ENCODE results near the gene PSMD5.
A peak's percentile ranks its signal among the peaks of the same experiment; 100 is the strongest.

The PSMD5 gene

DNA sequence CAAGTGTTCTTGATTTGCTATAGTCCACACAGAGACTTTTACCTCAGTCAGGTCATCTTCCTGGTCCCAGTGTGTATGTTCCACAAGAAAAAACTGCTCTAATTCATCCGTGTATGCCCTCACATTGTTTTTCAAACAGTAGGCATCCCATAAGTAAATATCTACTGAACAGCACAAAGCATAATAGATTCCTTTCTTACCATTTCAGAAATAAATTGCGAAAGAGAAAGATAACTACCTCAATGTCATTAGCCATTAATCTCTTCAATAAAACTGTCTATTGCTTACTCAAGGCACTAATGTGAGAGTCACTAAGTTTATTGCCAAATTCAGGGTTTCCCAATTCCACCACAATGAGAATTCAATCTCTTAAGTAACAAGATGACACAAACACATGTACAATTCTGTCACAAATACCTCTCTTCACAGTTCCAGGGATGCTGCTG lies 59.1 kb downstream of the PSMD5 start:
- Histone ChIP-seq H3K9ac (ENCODE audit: low read depth, low read length, poor library complexity, severe bottlenecking) (no peak overlapping the region), H2AFZ (ENCODE audit: low read length) (no peak overlapping the region), H3K4me2 (ENCODE audit: low read depth, low read length, poor library complexity, severe bottlenecking) (peak overlapping the region; percentile 65), H3K27me3 (ENCODE audit: insufficient read depth, low read length, poor library complexity, severe bottlenecking) (no peaks in the 10 kb centered on the region), H3K4me3 (ENCODE audit: low read length, poor library complexity, severe bottlenecking) (peak overlapping the region; percentile 43), H3K79me2 (ENCODE audit: insufficient read depth, low read length) (peaks cover 98% of the 10 kb centered on the region), H3K9me3 (ENCODE audit: insufficient read depth, low read depth, low read length) (no peaks in the 10 kb centered on the region), H3K9me2 (replicated peaks; ENCODE audit: low read depth, low read length) (no peaks in the 10 kb centered on the region), H3F3A (ENCODE audit: low read depth) (no peaks in the 10 kb centered on the region), H3K36me3 (ENCODE audit: insufficient read depth, low read length) (peaks cover 25% of the 10 kb centered on the region), H4K20me1 (ENCODE audit: insufficient read depth, low read length, poor library complexity, severe bottlenecking) (peaks cover 29% of the 10 kb centered on the region), H3K4me1 (ENCODE audit: insufficient read depth, low read length, poor library complexity, severe bottlenecking) (peaks cover 48% of the 10 kb centered on the region)
- TF ChIP-seq, protein P1, sequence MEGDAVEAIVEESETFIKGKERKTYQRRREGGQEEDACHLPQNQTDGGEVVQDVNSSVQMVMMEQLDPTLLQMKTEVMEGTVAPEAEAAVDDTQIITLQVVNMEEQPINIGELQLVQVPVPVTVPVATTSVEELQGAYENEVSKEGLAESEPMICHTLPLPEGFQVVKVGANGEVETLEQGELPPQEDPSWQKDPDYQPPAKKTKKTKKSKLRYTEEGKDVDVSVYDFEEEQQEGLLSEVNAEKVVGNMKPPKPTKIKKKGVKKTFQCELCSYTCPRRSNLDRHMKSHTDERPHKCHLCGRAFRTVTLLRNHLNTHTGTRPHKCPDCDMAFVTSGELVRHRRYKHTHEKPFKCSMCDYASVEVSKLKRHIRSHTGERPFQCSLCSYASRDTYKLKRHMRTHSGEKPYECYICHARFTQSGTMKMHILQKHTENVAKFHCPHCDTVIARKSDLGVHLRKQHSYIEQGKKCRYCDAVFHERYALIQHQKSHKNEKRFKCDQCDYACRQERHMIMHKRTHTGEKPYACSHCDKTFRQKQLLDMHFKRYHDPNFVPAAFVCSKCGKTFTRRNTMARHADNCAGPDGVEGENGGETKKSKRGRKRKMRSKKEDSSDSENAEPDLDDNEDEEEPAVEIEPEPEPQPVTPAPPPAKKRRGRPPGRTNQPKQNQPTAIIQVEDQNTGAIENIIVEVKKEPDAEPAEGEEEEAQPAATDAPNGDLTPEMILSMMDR (conservative IDR thresholded peaks at IDR 0.05; ENCODE audit: low read length): no peak
- TF ChIP-seq EZH2phosphoT487 (IDR thresholded peaks at IDR 0.05; ENCODE audit: borderline replicate concordance): no peak

DNA sequence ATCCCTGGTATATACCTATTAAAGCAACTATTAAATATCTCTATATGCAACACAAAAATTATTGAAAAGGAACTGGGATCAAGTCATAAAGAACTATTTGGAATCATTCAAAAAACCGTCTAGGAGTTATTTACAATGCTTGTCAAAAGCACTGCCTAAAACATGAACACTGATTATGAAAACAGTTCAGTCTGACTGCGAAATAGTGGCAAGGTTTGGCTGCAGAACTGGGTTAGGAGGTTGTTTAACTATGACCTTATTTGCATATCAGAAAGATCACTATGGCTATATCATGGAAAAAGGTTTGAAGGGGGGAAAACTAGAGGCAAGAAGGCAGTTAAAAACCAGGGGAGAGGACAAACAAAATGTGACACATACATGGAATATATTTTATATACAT lies 61.5 kb downstream of the PSMD5 start:
- H3K4me1 ChIP-seq (ENCODE audit: insufficient read depth, low read length, poor library complexity, severe bottlenecking): peaks cover 32% of the 10 kb centered on the region
- no peak overlapping the region for H3K4me3 ChIP-seq (ENCODE audit: low read length, poor library complexity, severe bottlenecking)
- H3K36me3 ChIP-seq (ENCODE audit: insufficient read depth, low read length): peaks cover 38% of the 10 kb centered on the region
- peak overlapping the region; percentile 18 for H3K4me2 ChIP-seq (ENCODE audit: low read depth, low read length, poor library complexity, severe bottlenecking)
- no peak overlapping the region for H2AFZ ChIP-seq (ENCODE audit: low read length)
- peaks cover 79% of the 10 kb centered on the region for H3K79me2 ChIP-seq (ENCODE audit: insufficient read depth, low read length)
- H3F3A ChIP-seq (ENCODE audit: low read depth): no peaks in the 10 kb centered on the region
- no peak overlapping the region for H3K9ac ChIP-seq (ENCODE audit: low read depth, low read length, poor library complexity, severe bottlenecking)
- TF ChIP-seq, protein P1 (conservative IDR thresholded peaks at IDR 0.05; ENCODE audit: low read length): no peak
- TF ChIP-seq EZH2phosphoT487 (IDR thresholded peaks at IDR 0.05; ENCODE audit: borderline replicate concordance): no peak
- no peaks in the 10 kb centered on the region for H3K9me2 ChIP-seq (replicated peaks; ENCODE audit: low read depth, low read length)
- peaks cover 18% of the 10 kb centered on the region for H4K20me1 ChIP-seq (ENCODE audit: insufficient read depth, low read length, poor library complexity, severe bottlenecking)
- H3K27me3 ChIP-seq (ENCODE audit: insufficient read depth, low read length, poor library complexity, severe bottlenecking): no peaks in the 10 kb centered on the region
- H3K9me3 ChIP-seq (ENCODE audit: insufficient read depth, low read depth, low read length): no peaks in the 10 kb centered on the region

DNA sequence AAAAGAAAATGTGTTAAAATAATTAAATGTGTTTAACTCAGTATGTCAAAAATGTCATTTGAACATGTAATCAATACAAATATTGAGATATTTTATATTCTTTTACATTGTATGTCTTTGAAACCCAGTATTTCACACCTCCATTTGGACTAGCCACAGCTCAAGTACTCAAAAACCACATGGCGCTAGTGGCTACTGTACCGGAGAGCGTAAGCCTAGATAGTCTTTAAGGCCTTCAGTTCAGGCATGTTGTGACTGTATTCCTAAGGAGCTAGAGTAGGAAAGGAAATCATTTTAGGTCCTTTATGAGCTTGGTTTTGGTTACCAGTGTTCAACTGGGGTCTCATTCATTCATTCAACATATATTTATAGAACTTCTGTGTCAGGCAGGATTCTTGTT lies 62.4 kb downstream of the PSMD5 start:
- H3K79me2 ChIP-seq (ENCODE audit: insufficient read depth, low read length): peaks cover 70% of the 10 kb centered on the region
- no peak overlapping the region for H3K4me3 ChIP-seq (ENCODE audit: low read length, poor library complexity, severe bottlenecking)
- H3K27me3 ChIP-seq (ENCODE audit: insufficient read depth, low read length, poor library complexity, severe bottlenecking): no peaks in the 10 kb centered on the region
- no peaks in the 10 kb centered on the region for H3F3A ChIP-seq (ENCODE audit: low read depth)
- peak overlapping the region; percentile 18 for H3K4me2 ChIP-seq (ENCODE audit: low read depth, low read length, poor library complexity, severe bottlenecking)
- H3K9me2 ChIP-seq (replicated peaks; ENCODE audit: low read depth, low read length): no peaks in the 10 kb centered on the region
- H3K9me3 ChIP-seq (ENCODE audit: insufficient read depth, low read depth, low read length): no peaks in the 10 kb centered on the region
- peaks cover 11% of the 10 kb centered on the region for H4K20me1 ChIP-seq (ENCODE audit: insufficient read depth, low read length, poor library complexity, severe bottlenecking)
- H3K9ac ChIP-seq (ENCODE audit: low read depth, low read length, poor library complexity, severe bottlenecking): no peak overlapping the region
- H2AFZ ChIP-seq (ENCODE audit: low read length): no peak overlapping the region
- TF ChIP-seq, protein P1 (conservative IDR thresholded peaks at IDR 0.05; ENCODE audit: low read length): no peak
- TF ChIP-seq EZH2phosphoT487 (IDR thresholded peaks at IDR 0.05; ENCODE audit: borderline replicate concordance): no peak
- peaks cover 40% of the 10 kb centered on the region for H3K36me3 ChIP-seq (ENCODE audit: insufficient read depth, low read length)
- peaks cover 24% of the 10 kb centered on the region for H3K4me1 ChIP-seq (ENCODE audit: insufficient read depth, low read length, poor library complexity, severe bottlenecking)
